Measurements from ENCODE around the gene SLC41A3.

SLC41A3 gene

DNA sequence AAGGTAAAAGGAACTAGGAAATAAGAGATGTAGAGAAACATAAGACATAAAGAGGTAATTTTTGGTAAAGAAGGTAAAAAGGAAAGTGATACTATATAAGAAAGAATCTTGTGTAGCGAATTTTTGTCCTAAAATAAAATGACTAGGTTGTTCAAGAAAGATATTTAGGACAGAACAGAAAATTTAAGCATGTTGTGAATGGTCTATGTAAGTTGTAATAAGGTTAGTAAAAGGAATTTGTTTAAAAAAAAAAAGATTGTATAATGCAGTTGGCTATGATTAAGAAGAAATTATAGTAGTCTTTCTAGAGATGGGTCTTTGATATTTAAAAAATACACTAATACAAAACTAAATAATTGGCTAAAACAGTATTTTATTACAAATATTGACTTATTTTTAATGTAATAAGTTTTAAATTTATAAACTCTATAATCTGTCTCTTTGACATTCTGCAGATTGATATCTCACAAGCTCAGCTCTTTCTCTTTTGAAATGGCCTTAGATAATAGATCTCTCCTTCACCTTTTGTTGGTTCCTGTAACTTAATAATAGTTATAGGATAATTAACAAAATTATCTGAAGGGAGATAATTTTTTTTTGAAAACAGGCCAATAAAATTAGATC lies 3.7 kb upstream of the SLC41A3 start:
- DNase-seq (ENCODE audit: low read depth): no peak
- no peak overlapping the region for H3K4me3 ChIP-seq (ENCODE audit: low read depth, low read length)
- no peak for TF ChIP-seq CTCF (conservative IDR thresholded peaks at IDR 0.05; ENCODE audit: low read depth, low read length)

- no peak for DNase-seq (ENCODE audit: low read depth)
- H3K4me3 ChIP-seq (ENCODE audit: low read depth, low read length): no peak overlapping the region
- no peak for TF ChIP-seq CTCF (conservative IDR thresholded peaks at IDR 0.05; ENCODE audit: low read depth, low read length)
Measured at GRCh38 chr3:126085841-126086240, 1.9 kb upstream of the SLC41A3 start.

GRCh38 chr3:126085276-126085675 lies 1.4 kb upstream of the SLC41A3 start:
- no peak for DNase-seq (ENCODE audit: low read depth)
- no peak for TF ChIP-seq CTCF (conservative IDR thresholded peaks at IDR 0.05; ENCODE audit: low read depth, low read length)
- no peak overlapping the region for H3K4me3 ChIP-seq (ENCODE audit: low read depth, low read length)

- DNase-seq (ENCODE audit: low read depth): no peak
- no peak for TF ChIP-seq CTCF (conservative IDR thresholded peaks at IDR 0.05; ENCODE audit: low read depth, low read length)
- H3K4me3 ChIP-seq (ENCODE audit: low read depth, low read length): peak overlapping the region; percentile 67
Measured at GRCh38 chr3:126084768-126085180, 850 bp upstream of the SLC41A3 start.

GRCh38 chr3:126083511-126083912 lies 412 bp downstream of the SLC41A3 start:
- peak; percentile 39 for DNase-seq (ENCODE audit: low read depth)
- TF ChIP-seq CTCF (conservative IDR thresholded peaks at IDR 0.05; ENCODE audit: low read depth, low read length): no peak
- H3K4me3 ChIP-seq (ENCODE audit: low read depth, low read length): peak overlapping the region; percentile 67

DNA sequence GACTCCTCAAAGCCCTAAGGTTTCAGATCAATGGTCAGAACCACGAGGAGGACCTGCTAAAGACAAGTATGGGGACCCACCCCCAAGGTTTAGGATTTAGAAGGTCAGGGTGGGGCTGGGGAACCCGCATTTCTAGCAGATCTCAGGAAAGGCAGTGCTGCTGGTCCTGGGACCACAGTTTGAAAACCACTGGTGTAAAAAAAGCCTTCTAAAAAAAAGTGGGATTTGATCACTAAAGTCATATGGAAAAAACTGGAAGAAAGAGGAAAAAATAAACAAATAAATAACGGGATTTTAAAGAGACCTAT lies 832 bp downstream of the SLC41A3 start:
- no peak for DNase-seq (ENCODE audit: low read depth)
- peak overlapping the region; percentile 67 for H3K4me3 ChIP-seq (ENCODE audit: low read depth, low read length)
- TF ChIP-seq CTCF (conservative IDR thresholded peaks at IDR 0.05; ENCODE audit: low read depth, low read length): no peak

- peak overlapping the region; percentile 67 for H3K4me3 ChIP-seq (ENCODE audit: low read depth, low read length)
- TF ChIP-seq CTCF (conservative IDR thresholded peaks at IDR 0.05; ENCODE audit: low read depth, low read length): no peak
- no peak for DNase-seq (ENCODE audit: low read depth)
Measured at GRCh38 chr3:126082362-126083137, 1.4 kb downstream of the SLC41A3 start.

All from choroid plexus epithelial cell (primary cell).